HAP-1 (cell line): ENCODE data around the gene CD8B.

Experiments used
- DNase-seq, 2 experiments: peaks; one replicate each; pipeline ENCODE4 v3.0.0-alpha.2; 2016 to 2020; ENCODE audit warnings: low spot score in 2 of 2
- H3K27me3 ChIP-seq: fragments of 250-450 bp; sonication (Bioruptor Pico); 2 replicates; pipeline ENCODE4 v1.5.1; 2020; ENCODE audit warnings: low read depth, mild to moderate bottlenecking, moderate library complexity
- H3K36me3 ChIP-seq: fragments of 250-450 bp; sonication (Bioruptor Pico); replicated peaks from 2 replicates; pipeline ENCODE4 v1.5.1; 2020; ENCODE audit warnings: mild to moderate bottlenecking
- H3K4me1 ChIP-seq: fragments of 250-450 bp; sonication (Bioruptor Pico); 2 replicates; pipeline ENCODE4 v1.5.1; 2020; ENCODE audit warnings: mild to moderate bottlenecking
- H3K4me3 ChIP-seq: fragments of 250-450 bp; sonication (Bioruptor Pico); 2 replicates; pipeline ENCODE4 v1.5.1; 2020; ENCODE audit warnings: mild to moderate bottlenecking, moderate library complexity
- H3K9me3 ChIP-seq: fragments of 250-450 bp; sonication (Bioruptor Pico); 2 replicates; pipeline ENCODE4 v1.5.1; 2020; ENCODE audit warnings: mild to moderate bottlenecking, moderate library complexity
- in situ Hi-C: fragments of 300-500 bp; cut with MboI; formaldehyde crosslinking; loops from 3 replicates; pipeline ENCODE4 v1.14.3; 2020; ENCODE audit warnings: low sequenced_read_pairs, inconsistent platforms, mixed read lengths

Gene CD8B

GRCh38 chr2:86806059-86806857, 55.4 kb downstream of the CD8B start:
- no peaks in the 10 kb centered on the region for H3K9me3 ChIP-seq
- H3K36me3 ChIP-seq, result no peaks in the 10 kb centered on the region
- H3K27me3 ChIP-seq, result no peaks in the 10 kb centered on the region
- no peak for DNase-seq
- no peak overlapping the region for H3K4me3 ChIP-seq
- in situ Hi-C loops, result no loop called here
- H3K4me1 ChIP-seq, result peaks cover 15% of the 10 kb centered on the region

- Histone ChIP-seq H3K9me3 (no peaks in the 10 kb centered on the region), H3K36me3 (no peaks in the 10 kb centered on the region), H3K4me1 (no peaks in the 10 kb centered on the region), H3K4me3 (no peak overlapping the region), H3K27me3 (no peaks in the 10 kb centered on the region)
- in situ Hi-C loops, result no loop called here
- DNase-seq, result no peak
Observed at GRCh38 chr2:86800856-86801567, 60.7 kb downstream of the CD8B start.

GRCh38 chr2:86794861-86795260, 66.8 kb downstream of the CD8B start:
- Histone ChIP-seq H3K27me3 (no peaks in the 10 kb centered on the region), H3K4me3 (no peak overlapping the region), H3K36me3 (no peaks in the 10 kb centered on the region), H3K9me3 (no peaks in the 10 kb centered on the region; the same call in 1 of the 2 replicates), H3K4me1 (no peaks in the 10 kb centered on the region)
- DNase-seq, result no peak
- in situ Hi-C loops, result no loop called here

- H3K9me3 ChIP-seq, result no peaks in the 10 kb centered on the region; the same call in 1 of the 2 replicates
- no peak overlapping the region for H3K4me3 ChIP-seq
- DNase-seq, result no peak
- H3K4me1 ChIP-seq, result no peaks in the 10 kb centered on the region
- H3K27me3 ChIP-seq, result no peaks in the 10 kb centered on the region
- in situ Hi-C loops, result no loop called here
- no peaks in the 10 kb centered on the region for H3K36me3 ChIP-seq
Observed at GRCh38 chr2:86793752-86794151, 67.9 kb downstream of the CD8B start.

- DNase-seq, result no peak
- no peaks in the 10 kb centered on the region for H3K36me3 ChIP-seq
- H3K4me1 ChIP-seq, result no peaks in the 10 kb centered on the region
- H3K4me3 ChIP-seq, result no peak overlapping the region
- H3K27me3 ChIP-seq, result no peaks in the 10 kb centered on the region
- H3K9me3 ChIP-seq, result no peaks in the 10 kb centered on the region; the same call in 1 of the 2 replicates
- in situ Hi-C loops, result no loop called here
Observed at GRCh38 chr2:86791573-86791972, 70.1 kb downstream of the CD8B start.

GRCh38 chr2:86790676-86791572, 70.8 kb downstream of the CD8B start, which contains the start of gene CD8A:
TSS of gene CD8A (minus strand) at chr2:86790913. CDS start at chr2:86790825, 88 bp downstream.
- H3K4me1 ChIP-seq, result no peaks in the 10 kb centered on the region
- H3K36me3 ChIP-seq, result no peaks in the 10 kb centered on the region
- no peak for DNase-seq
- no peaks in the 10 kb centered on the region for H3K27me3 ChIP-seq
- in situ Hi-C loops, result no loop called here
- no peaks in the 10 kb centered on the region; the same call in 1 of the 2 replicates for H3K9me3 ChIP-seq
- no peak within 1 kb of the TSS for H3K4me3 ChIP-seq

GRCh38 chr2:86790134-86790675, 71.5 kb downstream of the CD8B start:
- Histone ChIP-seq H3K4me3 (no peak overlapping the region), H3K36me3 (no peaks in the 10 kb centered on the region), H3K9me3 (no peaks in the 10 kb centered on the region), H3K4me1 (no peaks in the 10 kb centered on the region), H3K27me3 (no peaks in the 10 kb centered on the region)
- DNase-seq, result no peak
- in situ Hi-C loops, result no loop called here

GRCh38 chr2:86789687-86790133, 72.0 kb downstream of the CD8B start:
- Histone ChIP-seq H3K36me3 (no peaks in the 10 kb centered on the region), H3K4me1 (no peaks in the 10 kb centered on the region), H3K27me3 (no peaks in the 10 kb centered on the region), H3K4me3 (no peak overlapping the region), H3K9me3 (no peaks in the 10 kb centered on the region)
- in situ Hi-C loops, result no loop called here
- no peak for DNase-seq

- Histone ChIP-seq H3K27me3 (no peaks in the 10 kb centered on the region), H3K9me3 (no peaks in the 10 kb centered on the region), H3K36me3 (no peaks in the 10 kb centered on the region), H3K4me1 (no peaks in the 10 kb centered on the region), H3K4me3 (no peak overlapping the region)
- DNase-seq, result no peak
- in situ Hi-C loops, result no loop called here
Observed at GRCh38 chr2:86788881-86789686, 72.6 kb downstream of the CD8B start.

GRCh38 chr2:86788165-86788564, 73.5 kb downstream of the CD8B start:
- DNase-seq, result no peak
- no peak overlapping the region for H3K4me3 ChIP-seq
- in situ Hi-C loops, result no loop called here
- H3K27me3 ChIP-seq, result no peaks in the 10 kb centered on the region
- H3K4me1 ChIP-seq, result no peaks in the 10 kb centered on the region
- no peaks in the 10 kb centered on the region for H3K9me3 ChIP-seq
- H3K36me3 ChIP-seq, result no peaks in the 10 kb centered on the region

GRCh38 chr2:86787736-86788135, 74.0 kb downstream of the CD8B start:
- H3K4me1 ChIP-seq, result no peaks in the 10 kb centered on the region
- H3K27me3 ChIP-seq, result no peaks in the 10 kb centered on the region
- H3K36me3 ChIP-seq, result no peaks in the 10 kb centered on the region
- in situ Hi-C loops, result no loop called here
- H3K4me3 ChIP-seq, result no peak overlapping the region
- no peaks in the 10 kb centered on the region for H3K9me3 ChIP-seq
- DNase-seq, result no peak

GRCh38 chr2:86786001-86786536, 75.6 kb downstream of the CD8B start:
- Histone ChIP-seq H3K36me3 (no peaks in the 10 kb centered on the region), H3K4me1 (no peaks in the 10 kb centered on the region), H3K27me3 (no peaks in the 10 kb centered on the region), H3K9me3 (no peaks in the 10 kb centered on the region), H3K4me3 (no peak overlapping the region)
- in situ Hi-C loops, result no loop called here
- DNase-seq, result no peak
